HepG2 (cell line): ENCODE measurements around the gene CRK.

Source experiments
- ATF1 ChIP-seq: IDR thresholded peaks from 2 replicates; pipeline ENCODE4 v1.6.1; 2016; ENCODE audit warnings: mild to moderate bottlenecking, control low read depth
- BCL6 ChIP-seq: IDR thresholded peaks from 2 replicates; pipeline ENCODE4 v1.6.1; 2016; ENCODE audit warnings: missing genetic modification reagents, missing compliant biosample characterization
- POLR2AphosphoS5 ChIP-seq: IDR thresholded peaks from 2 replicates; pipeline ENCODE4 v1.6.1; 2012; ENCODE audit warnings: low read depth, low read length
- YY1 ChIP-seq: IDR thresholded peaks from 2 replicates; pipeline ENCODE4 v1.6.1; 2011; ENCODE audit warnings: low read length, low read depth, moderate library complexity, mild to moderate bottlenecking; ENCODE audit not compliant: insufficient read depth, insufficient replicate concordance

GRCh38 chr17:1402262-1402586 lies 53.8 kb downstream of the CRK start:
- TF ChIP-seq BCL6 (CRISPR knock-in tag) (no peak), POLR2AphosphoS5 (no peak), ATF1 (no peak), YY1 (no peak)
